K562 (cell line): ENCODE measurements around the gene DEDD. TPM values are rescaled to one million over a fixed set of nuclear protein-coding genes. Genes with fewer than 3 reads are reported as not detected.

ENCODE experiments used
- CREBBP ChIP-seq: IDR thresholded peaks from one replicate; pipeline ENCODE4 v1.6.1; 2012; ENCODE audit warnings: low read depth, mild to moderate bottlenecking, control low read depth, inconsistent platforms, low read length
- CREM ChIP-seq: IDR thresholded peaks from 2 replicates; pipeline ENCODE4 v1.6.1; 2014; ENCODE audit warnings: antibody characterized with exemption, low read depth
- DACH1 ChIP-seq: fragments of 450-650 bp; IDR thresholded peaks from 2 replicates; pipeline ENCODE4 v1.6.1; 2018; ENCODE audit not compliant: partially characterized antibody
- PML ChIP-seq: IDR thresholded peaks from 2 replicates; pipeline ENCODE4 v1.6.1; 2012; ENCODE audit warnings: low read length, inconsistent platforms
- RB1 ChIP-seq: fragments of 450-650 bp; IDR thresholded peaks from 2 replicates; pipeline ENCODE4 v1.6.1; 2017; ENCODE audit warnings: low read depth, mild to moderate bottlenecking
- ZBTB17 ChIP-seq: fragments of 450-650 bp; formaldehyde crosslinking; IDR thresholded peaks from 2 replicates; pipeline ENCODE4 v1.4.0; 2020; ENCODE audit warnings: mild to moderate bottlenecking
- ZC3H4 ChIP-seq: sonication (generic); formaldehyde crosslinking; IDR thresholded peaks from 2 replicates; pipeline ENCODE4 v1.9.0; 2021; ENCODE audit warnings: missing genetic modification reagents, borderline replicate concordance
- ZNF133 ChIP-seq: fragments of 250-450 bp; sonication (Bioruptor Pico); IDR thresholded peaks from 2 replicates; pipeline ENCODE4 v1.4.0; 2020; ENCODE audit warnings: mild to moderate bottlenecking
- ZNF263 ChIP-seq: sonication (generic); formaldehyde crosslinking; IDR thresholded peaks from 2 replicates; pipeline ENCODE4 v1.8.0; 2022; ENCODE audit warnings: mild to moderate bottlenecking, missing genetic modification reagents, borderline replicate concordance
- ZNF592 ChIP-seq: fragments of 450-650 bp; IDR thresholded peaks from 2 replicates; pipeline ENCODE4 v1.6.1; 2017; ENCODE audit warnings: antibody characterized with exemption, mild to moderate bottlenecking
- ZSCAN32 ChIP-seq: fragments of 450-650 bp; formaldehyde crosslinking; IDR thresholded peaks from 2 replicates; pipeline ENCODE4 v1.4.0; 2020; ENCODE audit warnings: mild to moderate bottlenecking, moderate library complexity
- polyA plus RNA-seq, 8 experiments: library from polyadenylated mRNA; depleted of rRNA in 4 of 8; stranded (reverse) in 5 of 8; unstranded in 3 of 8; fragments of >200 nt; fragmentation: Nextera tagmentation in 2 of 8; fragmentation: Illumina TruSeq in 1 of 8; extraction: Ambion mirVana in 2 of 8; extraction: Trizol in 1 of 8; gene quantifications; 2 replicates each; pipeline versions ENCODE4 v1.2.1 to v1.2.3, GENCODE V29; 2011 to 2014; ENCODE audit warnings: inconsistent platforms in 1 of 8, missing spikeins in 1 of 8
- total RNA-seq, 7 experiments: library from RNA; depleted of rRNA in 6 of 7; stranded (reverse); fragments of >200 nt in 6 of 7; fragmentation: Illumina TruSeq in 2 of 7; extraction: Trizol in 2 of 7; gene quantifications; 2 replicates each; pipeline versions ENCODE4 v1.2.1 to v1.2.3, GENCODE V29; 2011 to 2021; ENCODE audit warnings: low replicate concordance in 1 of 7
- TF ChIP-seq, protein P1 (sequence below): fragments of 450-650 bp; IDR thresholded peaks from 2 replicates; pipeline ENCODE4 v1.6.1; 2016; ENCODE audit warnings: mild to moderate bottlenecking, moderate library complexity

The DEDD gene
- total and polyA plus RNA-seq, 9 of the 15 experiments (the other 6 are each of a cell fraction or from before 2014, with no cell fraction given): 11.6 to 41.0 (median 16.8) TPM

DNA sequence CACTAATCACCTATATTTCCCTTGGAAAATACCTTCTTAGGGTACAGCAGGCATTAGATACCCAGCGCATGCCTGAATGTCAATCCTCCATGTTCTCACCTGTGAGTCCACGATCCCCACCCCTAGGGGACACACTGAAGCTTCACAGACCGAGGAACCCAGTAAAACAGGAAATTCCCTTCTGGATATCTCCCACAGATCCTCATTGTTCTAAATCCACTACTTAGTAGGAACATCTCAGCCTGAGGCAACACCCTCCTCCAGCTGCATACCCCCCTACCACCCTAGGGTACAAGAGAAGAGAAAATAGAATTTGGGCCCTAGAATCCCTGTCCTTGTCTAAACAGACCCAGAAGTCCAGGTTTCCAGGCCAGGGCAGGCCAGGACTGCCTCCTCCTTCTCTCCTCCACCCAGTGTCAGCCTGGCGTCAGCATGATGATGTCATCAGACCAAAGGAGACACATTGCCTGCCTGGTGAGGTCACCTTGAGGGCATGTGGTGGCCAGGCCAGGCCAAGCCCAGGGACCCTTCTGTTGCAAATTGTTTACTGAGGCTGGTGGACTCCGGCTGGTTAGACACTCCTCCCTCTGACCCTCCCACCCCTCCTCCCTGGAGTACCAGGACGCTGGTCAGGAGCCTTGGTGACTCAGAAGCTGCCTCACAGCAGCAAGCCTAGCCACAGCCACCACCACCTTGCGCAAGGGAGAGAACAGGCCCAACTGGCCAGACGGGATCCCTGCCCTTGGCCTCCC, 49.3 kb downstream of the DEDD start (continued):
- TF ChIP-seq ZNF592: 0 out of 2 replicates have a peak, but pooled peaks have one; percentile 36
- no peak for TF ChIP-seq ZBTB17 (CRISPR knock-in tag)
- peak; percentile 98 for TF ChIP-seq ZNF263 (CRISPR knock-in tag)
- peak; percentile 93 for TF ChIP-seq CREM
- no peak for TF ChIP-seq CREBBP
- TF ChIP-seq ZNF133 (CRISPR knock-in tag): no peak
- no peak for TF ChIP-seq RB1
- TF ChIP-seq PML: no peak
- no peak for TF ChIP-seq ZC3H4 (CRISPR knock-in tag)
- TF ChIP-seq DACH1: no peak
- TF ChIP-seq, protein P1, sequence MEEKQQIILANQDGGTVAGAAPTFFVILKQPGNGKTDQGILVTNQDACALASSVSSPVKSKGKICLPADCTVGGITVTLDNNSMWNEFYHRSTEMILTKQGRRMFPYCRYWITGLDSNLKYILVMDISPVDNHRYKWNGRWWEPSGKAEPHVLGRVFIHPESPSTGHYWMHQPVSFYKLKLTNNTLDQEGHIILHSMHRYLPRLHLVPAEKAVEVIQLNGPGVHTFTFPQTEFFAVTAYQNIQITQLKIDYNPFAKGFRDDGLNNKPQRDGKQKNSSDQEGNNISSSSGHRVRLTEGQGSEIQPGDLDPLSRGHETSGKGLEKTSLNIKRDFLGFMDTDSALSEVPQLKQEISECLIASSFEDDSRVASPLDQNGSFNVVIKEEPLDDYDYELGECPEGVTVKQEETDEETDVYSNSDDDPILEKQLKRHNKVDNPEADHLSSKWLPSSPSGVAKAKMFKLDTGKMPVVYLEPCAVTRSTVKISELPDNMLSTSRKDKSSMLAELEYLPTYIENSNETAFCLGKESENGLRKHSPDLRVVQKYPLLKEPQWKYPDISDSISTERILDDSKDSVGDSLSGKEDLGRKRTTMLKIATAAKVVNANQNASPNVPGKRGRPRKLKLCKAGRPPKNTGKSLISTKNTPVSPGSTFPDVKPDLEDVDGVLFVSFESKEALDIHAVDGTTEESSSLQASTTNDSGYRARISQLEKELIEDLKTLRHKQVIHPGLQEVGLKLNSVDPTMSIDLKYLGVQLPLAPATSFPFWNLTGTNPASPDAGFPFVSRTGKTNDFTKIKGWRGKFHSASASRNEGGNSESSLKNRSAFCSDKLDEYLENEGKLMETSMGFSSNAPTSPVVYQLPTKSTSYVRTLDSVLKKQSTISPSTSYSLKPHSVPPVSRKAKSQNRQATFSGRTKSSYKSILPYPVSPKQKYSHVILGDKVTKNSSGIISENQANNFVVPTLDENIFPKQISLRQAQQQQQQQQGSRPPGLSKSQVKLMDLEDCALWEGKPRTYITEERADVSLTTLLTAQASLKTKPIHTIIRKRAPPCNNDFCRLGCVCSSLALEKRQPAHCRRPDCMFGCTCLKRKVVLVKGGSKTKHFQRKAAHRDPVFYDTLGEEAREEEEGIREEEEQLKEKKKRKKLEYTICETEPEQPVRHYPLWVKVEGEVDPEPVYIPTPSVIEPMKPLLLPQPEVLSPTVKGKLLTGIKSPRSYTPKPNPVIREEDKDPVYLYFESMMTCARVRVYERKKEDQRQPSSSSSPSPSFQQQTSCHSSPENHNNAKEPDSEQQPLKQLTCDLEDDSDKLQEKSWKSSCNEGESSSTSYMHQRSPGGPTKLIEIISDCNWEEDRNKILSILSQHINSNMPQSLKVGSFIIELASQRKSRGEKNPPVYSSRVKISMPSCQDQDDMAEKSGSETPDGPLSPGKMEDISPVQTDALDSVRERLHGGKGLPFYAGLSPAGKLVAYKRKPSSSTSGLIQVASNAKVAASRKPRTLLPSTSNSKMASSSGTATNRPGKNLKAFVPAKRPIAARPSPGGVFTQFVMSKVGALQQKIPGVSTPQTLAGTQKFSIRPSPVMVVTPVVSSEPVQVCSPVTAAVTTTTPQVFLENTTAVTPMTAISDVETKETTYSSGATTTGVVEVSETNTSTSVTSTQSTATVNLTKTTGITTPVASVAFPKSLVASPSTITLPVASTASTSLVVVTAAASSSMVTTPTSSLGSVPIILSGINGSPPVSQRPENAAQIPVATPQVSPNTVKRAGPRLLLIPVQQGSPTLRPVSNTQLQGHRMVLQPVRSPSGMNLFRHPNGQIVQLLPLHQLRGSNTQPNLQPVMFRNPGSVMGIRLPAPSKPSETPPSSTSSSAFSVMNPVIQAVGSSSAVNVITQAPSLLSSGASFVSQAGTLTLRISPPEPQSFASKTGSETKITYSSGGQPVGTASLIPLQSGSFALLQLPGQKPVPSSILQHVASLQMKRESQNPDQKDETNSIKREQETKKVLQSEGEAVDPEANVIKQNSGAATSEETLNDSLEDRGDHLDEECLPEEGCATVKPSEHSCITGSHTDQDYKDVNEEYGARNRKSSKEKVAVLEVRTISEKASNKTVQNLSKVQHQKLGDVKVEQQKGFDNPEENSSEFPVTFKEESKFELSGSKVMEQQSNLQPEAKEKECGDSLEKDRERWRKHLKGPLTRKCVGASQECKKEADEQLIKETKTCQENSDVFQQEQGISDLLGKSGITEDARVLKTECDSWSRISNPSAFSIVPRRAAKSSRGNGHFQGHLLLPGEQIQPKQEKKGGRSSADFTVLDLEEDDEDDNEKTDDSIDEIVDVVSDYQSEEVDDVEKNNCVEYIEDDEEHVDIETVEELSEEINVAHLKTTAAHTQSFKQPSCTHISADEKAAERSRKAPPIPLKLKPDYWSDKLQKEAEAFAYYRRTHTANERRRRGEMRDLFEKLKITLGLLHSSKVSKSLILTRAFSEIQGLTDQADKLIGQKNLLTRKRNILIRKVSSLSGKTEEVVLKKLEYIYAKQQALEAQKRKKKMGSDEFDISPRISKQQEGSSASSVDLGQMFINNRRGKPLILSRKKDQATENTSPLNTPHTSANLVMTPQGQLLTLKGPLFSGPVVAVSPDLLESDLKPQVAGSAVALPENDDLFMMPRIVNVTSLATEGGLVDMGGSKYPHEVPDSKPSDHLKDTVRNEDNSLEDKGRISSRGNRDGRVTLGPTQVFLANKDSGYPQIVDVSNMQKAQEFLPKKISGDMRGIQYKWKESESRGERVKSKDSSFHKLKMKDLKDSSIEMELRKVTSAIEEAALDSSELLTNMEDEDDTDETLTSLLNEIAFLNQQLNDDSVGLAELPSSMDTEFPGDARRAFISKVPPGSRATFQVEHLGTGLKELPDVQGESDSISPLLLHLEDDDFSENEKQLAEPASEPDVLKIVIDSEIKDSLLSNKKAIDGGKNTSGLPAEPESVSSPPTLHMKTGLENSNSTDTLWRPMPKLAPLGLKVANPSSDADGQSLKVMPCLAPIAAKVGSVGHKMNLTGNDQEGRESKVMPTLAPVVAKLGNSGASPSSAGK: 0 out of 2 replicates have a peak, but pooled peaks have one; percentile 44
- no peak for TF ChIP-seq ZSCAN32 (CRISPR knock-in tag)
